ENCODE measurements around the gene MYO3B.

- TF ChIP-seq FOXM1 (IDR thresholded peaks at IDR 0.05; ENCODE audit: borderline replicate concordance), result no peak
- TF ChIP-seq TARDBP (IDR thresholded peaks at IDR 0.05), result no peak
- no peak for TF ChIP-seq FOXA1 (IDR thresholded peaks at IDR 0.05)
- TF ChIP-seq ZNF384 (IDR thresholded peaks at IDR 0.05), result no peak
- TF ChIP-seq LEF1 (IDR thresholded peaks at IDR 0.05; ENCODE audit: borderline replicate concordance), result no peak
- TF ChIP-seq NFRKB (IDR thresholded peaks at IDR 0.05), result no peak
- TF ChIP-seq HDGF (IDR thresholded peaks at IDR 0.05; ENCODE audit: borderline replicate concordance), result no peak
- no peak for TF ChIP-seq BHLHE40 (IDR thresholded peaks at IDR 0.05; ENCODE audit: borderline replicate concordance)
Observed at GRCh38 chr2:170461889-170462288, 283.9 kb downstream of the MYO3B start.
